Measurements from ENCODE around the gene SOS1. TPM values are rescaled to one million over a fixed set of nuclear protein-coding genes. Genes with fewer than 3 reads are reported as not detected.

The SOS1 gene
- total RNA-seq, 6 experiments from 2014 or later = 9.6 to 20.1 (median 16.5) TPM

DNA sequence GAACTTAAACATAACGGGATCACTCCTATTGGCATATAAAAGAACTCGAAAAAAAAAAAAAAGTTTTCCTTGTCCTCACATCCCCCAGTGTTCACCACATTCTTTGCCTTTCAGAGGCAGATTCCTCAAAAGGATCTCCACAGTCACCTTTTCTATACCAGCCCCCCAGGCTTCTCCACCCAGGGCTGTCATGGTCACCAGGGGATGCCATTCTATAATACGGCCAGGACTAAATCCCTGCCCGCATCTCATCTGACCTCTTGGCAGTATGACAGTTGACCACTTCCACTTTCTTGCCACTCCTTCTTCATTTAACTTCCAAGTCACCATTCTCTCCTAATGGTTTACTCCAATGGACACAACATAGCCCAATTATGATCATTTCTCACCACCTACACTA lies 29.3 kb downstream of the SOS1 start:
- intact Hi-C loops (cut with DNase I) = no loop called here
- Histone ChIP-seq H3K4me3 (no peak overlapping the region), H3K27me3 (no peaks in the 10 kb centered on the region), H3K36me3 (no peaks in the 10 kb centered on the region), H3K27ac (no peak overlapping the region), H3K9me3 (no peaks in the 10 kb centered on the region), H3K4me1 (peaks cover 0 to 13% (median 0%) of the 10 kb centered on the region in 4 donors)
- ATAC-seq = peak in 2 of 4 donors; percentile 23 to 35
- WGBS (ENCODE audit: insufficient coverage, low coverage, low lambda C conversion rate, missing lambda C conversion rate) = 95% methylated on average over 4 of the region's 4 CpGs
- TF ChIP-seq, protein P1, sequence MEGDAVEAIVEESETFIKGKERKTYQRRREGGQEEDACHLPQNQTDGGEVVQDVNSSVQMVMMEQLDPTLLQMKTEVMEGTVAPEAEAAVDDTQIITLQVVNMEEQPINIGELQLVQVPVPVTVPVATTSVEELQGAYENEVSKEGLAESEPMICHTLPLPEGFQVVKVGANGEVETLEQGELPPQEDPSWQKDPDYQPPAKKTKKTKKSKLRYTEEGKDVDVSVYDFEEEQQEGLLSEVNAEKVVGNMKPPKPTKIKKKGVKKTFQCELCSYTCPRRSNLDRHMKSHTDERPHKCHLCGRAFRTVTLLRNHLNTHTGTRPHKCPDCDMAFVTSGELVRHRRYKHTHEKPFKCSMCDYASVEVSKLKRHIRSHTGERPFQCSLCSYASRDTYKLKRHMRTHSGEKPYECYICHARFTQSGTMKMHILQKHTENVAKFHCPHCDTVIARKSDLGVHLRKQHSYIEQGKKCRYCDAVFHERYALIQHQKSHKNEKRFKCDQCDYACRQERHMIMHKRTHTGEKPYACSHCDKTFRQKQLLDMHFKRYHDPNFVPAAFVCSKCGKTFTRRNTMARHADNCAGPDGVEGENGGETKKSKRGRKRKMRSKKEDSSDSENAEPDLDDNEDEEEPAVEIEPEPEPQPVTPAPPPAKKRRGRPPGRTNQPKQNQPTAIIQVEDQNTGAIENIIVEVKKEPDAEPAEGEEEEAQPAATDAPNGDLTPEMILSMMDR (IDR thresholded peaks at IDR 0.05) = no peak
- no peak for TF ChIP-seq POLR2A (IDR thresholded peaks at IDR 0.05)
- no peak for DNase-seq

DNA sequence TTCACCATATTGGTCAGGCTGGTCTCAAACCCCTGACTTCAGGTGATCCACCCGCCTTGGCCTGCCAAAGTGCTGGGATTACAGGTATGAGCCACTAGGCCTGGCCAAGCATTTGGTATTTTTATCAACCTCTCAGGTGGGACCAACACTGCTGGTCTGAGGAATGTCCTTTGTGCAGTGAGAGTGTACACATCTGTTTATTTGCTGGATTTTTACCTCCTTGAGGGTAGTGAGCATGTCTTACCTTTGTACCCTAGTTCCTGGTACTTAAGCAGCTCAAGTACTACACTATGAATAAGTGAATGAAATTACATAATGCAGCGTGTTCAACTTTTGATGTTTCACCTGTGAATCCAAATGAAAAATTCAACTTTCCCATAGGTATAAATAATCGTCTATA lies 29.8 kb downstream of the SOS1 start:
- WGBS (ENCODE audit: insufficient coverage, low coverage, low lambda C conversion rate, missing lambda C conversion rate) = 96% methylated on average over 2 of the region's 3 CpGs
- Histone ChIP-seq H3K27ac (no peak overlapping the region), H3K27me3 (no peaks in the 10 kb centered on the region), H3K9me3 (no peaks in the 10 kb centered on the region), H3K4me1 (peaks cover 0 to 13% (median 0%) of the 10 kb centered on the region in 4 donors), H3K4me3 (no peak overlapping the region), H3K36me3 (no peaks in the 10 kb centered on the region)
- DNase-seq (no peak), ATAC-seq (no peak)
- TF ChIP-seq POLR2A (IDR thresholded peaks at IDR 0.05) = no peak
- TF ChIP-seq, protein P1 (IDR thresholded peaks at IDR 0.05) = no peak
- intact Hi-C loops (cut with DNase I) = no loop called here

DNA sequence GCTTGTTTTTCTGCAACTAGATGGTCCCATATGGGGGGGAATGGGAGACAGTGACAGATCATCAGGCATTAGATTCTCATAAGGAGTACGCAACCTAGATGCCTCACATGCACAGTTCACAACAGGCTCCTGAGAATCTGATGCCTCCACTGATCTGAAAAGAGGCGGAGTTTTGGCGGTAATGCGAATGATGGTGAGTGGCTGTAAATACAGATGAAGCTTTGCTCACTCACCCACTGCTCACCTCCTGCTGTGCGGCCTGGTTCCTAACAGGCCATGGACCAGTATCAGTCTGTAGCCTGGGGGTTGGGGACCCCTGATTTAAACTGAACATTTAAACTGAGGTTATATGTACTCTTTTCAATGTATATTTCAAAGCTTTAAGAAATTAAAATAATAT lies 40.7 kb downstream of the SOS1 start:
- ATAC-seq = no peak
- no peak for DNase-seq
- Histone ChIP-seq H3K27me3 (no peaks in the 10 kb centered on the region), H3K27ac (no peak overlapping the region), H3K36me3 (no peaks in the 10 kb centered on the region), H3K4me3 (no peak overlapping the region), H3K9me3 (no peaks in the 10 kb centered on the region), H3K4me1 (no peaks in the 10 kb centered on the region)
- TF ChIP-seq, protein P1 (IDR thresholded peaks at IDR 0.05) = no peak
- no peak for TF ChIP-seq POLR2A (IDR thresholded peaks at IDR 0.05)
- intact Hi-C loops (cut with DNase I) = no loop called here
- 91% methylated on average over 5 of the region's 5 CpGs for WGBS (ENCODE audit: insufficient coverage, low coverage, low lambda C conversion rate, missing lambda C conversion rate)

DNA sequence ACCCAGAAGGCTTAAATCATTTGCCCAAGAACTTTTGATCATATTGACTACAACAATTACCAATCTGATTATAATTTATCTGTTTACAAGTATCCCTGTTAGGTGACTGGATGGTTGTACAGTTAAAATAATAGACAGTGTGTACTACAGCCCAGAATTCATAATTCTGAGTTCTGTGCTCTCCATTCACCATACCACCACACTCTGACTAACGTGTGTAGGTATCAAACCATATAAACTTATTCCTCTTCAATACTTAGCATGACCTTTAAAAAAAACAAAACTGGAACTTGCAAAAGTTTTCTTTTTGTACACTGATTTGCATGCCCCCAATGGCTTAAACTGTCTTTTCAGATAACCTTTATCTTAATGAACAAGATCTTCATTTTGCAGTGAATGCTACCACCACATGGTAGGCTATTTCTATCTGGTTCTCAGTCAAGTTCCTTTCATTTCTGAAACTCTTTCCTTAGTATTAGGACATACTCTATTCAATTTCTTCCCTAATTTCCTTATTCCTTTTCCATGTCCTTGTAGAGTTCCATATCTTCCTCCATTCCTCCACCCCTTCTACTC lies 50.9 kb downstream of the SOS1 start:
- no peak overlapping the region for H3K27ac ChIP-seq
- intact Hi-C loops (cut with DNase I) = no loop called here
- no peak for TF ChIP-seq POLR2A (IDR thresholded peaks at IDR 0.05)
- TF ChIP-seq, protein P1 (IDR thresholded peaks at IDR 0.05) = no peak
- DNase-seq (no peak), ATAC-seq (no peak)
- H3K9me3 ChIP-seq = no peaks in the 10 kb centered on the region
- WGBS (ENCODE audit: insufficient coverage, low coverage, low lambda C conversion rate, missing lambda C conversion rate) = 86% methylated on average over 1 of the region's 1 CpG
- H3K36me3 ChIP-seq = peaks cover 0 to 2% (median 0%) of the 10 kb centered on the region in 4 donors
- no peaks in the 10 kb centered on the region for H3K4me1 ChIP-seq
- H3K4me3 ChIP-seq = no peak overlapping the region
- no peaks in the 10 kb centered on the region for H3K27me3 ChIP-seq

DNA sequence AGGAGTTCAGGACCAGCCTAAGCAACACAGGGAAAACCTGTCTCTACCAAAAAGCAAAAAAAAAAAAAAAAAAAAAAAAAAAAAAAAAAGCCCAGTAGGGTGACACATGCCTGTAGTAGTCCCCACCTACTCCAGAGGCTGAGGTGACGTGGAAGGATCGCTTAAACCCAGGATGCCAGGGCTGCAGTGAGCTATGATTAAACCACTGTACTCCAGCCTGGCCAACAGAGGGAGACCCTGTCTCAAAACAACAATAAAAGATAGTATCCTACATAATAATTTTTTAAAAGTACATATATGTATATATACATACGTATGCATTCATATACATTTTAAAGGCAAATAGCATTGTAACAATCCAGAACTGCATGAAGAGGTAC lies 51.7 kb downstream of the SOS1 start:
- no peaks in the 10 kb centered on the region for H3K27me3 ChIP-seq
- intact Hi-C loops (cut with DNase I) = no loop called here
- no peaks in the 10 kb centered on the region for H3K9me3 ChIP-seq
- DNase-seq (no peak), ATAC-seq (no peak)
- H3K27ac ChIP-seq = no peak overlapping the region
- no peak for TF ChIP-seq POLR2A (IDR thresholded peaks at IDR 0.05)
- TF ChIP-seq, protein P1 (IDR thresholded peaks at IDR 0.05) = no peak
- WGBS (ENCODE audit: insufficient coverage, low coverage, low lambda C conversion rate, missing lambda C conversion rate) = 87% methylated on average over 3 of the region's 3 CpGs
- H3K4me3 ChIP-seq = no peak overlapping the region
- H3K4me1 ChIP-seq = no peaks in the 10 kb centered on the region
- peaks cover 0 to 2% (median 0%) of the 10 kb centered on the region in 4 donors for H3K36me3 ChIP-seq

Data from right lobe of liver (tissue), 6 donors.